Endothelial cell of hepatic sinusoid (primary cell): ENCODE data around the gene FAM120A.

ENCODE experiments used
- in situ Hi-C: cut with HindIII; loops from 2 replicates; pipeline ENCODE4 v1.10.0; 2017; ENCODE audit warnings: low sequenced_read_pairs

Gene FAM120A

DNA sequence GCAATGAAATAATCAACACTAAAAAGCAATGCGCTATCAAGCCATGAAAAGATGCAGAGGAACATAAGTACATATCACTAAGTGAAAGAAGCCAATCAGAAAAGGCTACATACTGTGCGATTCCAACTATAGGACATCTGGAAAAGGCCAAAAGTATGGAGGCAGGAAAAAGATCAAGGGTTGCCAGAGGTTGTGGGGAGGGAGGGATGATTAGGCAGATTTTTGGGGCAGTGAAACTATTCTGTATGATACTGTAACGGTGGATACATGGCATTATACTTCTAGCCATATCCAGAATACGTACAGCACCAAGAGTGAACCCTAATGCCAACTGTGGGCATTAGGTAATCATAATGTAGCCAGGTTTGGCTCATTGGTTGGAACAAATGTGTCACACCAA, 51.9 kb downstream of the FAM120A start:
- in situ Hi-C loops: no loop called here

DNA sequence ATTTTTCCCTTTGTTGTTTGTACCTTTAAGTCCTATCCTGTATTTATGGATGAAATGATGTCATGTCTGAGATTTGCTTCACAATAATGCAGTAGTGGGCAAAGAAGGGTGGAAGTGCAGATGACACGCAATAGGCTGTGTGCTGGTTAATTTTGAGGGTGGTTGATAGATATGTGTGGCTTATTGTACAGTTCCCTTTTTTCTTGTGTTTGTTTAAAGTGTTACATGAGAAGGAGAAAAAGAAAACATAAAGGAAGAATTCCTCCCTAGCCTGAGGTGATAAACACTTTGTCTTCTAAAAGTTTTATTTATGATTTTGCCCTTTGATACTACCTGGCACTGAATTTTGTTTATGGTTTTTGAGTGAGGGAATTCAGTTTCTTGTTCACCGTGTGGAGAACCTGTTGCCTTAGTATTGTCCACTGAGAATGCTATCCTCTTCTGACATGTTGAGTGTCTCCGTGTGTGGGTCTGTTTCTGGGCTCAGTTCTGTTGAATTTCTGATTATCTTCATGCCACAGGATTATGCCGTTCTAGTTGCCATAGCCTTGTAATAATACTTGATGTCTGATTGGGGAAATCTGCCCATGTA, 54.2 kb downstream of the FAM120A start:
- in situ Hi-C loops: no loop called here

DNA sequence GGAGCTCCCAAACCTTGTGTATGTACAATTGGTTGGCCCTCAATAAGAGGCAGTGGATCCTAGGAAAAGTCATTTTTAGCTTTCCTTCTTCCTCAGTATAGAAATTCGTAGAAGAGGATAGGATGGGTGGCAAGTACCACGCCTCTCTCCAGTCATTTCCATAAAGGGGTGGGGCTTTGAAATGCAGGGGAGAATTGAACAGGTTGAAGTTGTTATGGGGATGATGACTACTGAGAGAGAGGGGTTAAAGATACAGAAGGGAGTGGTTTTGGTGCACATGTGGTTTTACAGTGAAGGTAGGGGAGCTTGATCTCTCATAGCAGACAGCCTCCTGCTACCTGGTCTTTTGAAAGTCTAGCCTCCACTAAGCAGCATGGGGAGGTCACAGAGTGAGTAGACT, 56.3 kb downstream of the FAM120A start:
- in situ Hi-C loops: no loop called here

DNA sequence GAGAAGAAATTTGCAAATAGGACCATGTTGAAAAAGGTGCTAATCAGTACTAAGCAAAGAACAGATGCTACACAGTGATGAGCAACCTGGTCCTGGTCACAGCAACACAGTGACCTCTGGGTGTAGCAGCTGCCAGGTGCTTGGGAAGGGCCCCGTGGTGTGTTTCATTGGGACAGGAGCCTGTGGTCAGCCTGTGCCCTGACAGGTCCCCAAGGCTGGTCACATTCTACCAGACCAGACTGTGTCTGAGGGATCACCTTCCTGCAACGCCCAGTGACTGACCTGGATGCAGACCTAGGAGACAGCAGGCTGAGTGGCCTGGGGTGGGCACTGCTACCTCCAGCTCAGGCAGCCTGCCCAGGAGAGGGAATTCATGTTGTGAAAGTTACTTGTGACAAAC, 56.7 kb downstream of the FAM120A start:
- in situ Hi-C loops: no loop called here

DNA sequence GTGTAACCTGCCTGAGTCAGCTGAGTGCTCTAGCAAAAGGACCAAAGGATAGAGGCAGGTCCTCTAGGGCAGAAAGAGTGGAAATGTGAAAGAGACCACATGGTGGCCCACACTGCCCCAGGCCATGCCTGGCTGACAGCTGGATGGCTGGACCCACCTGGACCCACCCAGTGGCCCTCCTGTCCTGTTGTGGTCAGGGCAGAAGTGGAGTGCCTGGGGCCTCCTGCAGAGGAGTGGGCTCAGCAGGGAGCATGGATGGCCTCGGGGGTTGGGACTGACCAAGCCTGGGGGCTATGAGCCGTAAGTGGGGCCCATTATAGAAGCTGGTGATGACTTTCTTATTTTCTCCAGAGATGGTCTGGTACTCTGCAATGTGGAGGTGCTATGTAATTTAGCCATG, 57.6 kb downstream of the FAM120A start:
- in situ Hi-C loops: no loop called here

DNA sequence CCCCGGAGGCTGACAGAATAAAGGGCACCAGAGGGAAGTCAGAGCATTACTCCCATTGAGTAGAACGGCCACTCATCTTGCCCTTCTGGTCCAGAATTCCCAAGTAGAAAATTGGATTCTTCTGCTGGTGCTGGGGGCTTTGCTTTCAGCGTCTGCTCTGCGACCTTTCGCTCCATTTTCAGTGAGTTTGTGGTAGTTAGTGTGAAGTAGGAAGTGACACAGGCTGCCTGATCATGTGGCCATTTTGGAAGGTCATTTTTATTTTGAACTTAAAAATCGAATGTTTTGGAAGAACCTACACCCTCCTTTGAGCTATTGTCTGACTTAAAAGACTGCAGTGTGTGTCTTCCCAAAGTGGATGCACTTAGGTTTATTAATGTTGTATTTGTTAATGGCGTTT, 58.6 kb downstream of the FAM120A start:
- in situ Hi-C loops: loop anchor here (10.0 kb wide), 1 partner anchor 55 kb away; no protein-coding TSS in a partner anchor

DNA sequence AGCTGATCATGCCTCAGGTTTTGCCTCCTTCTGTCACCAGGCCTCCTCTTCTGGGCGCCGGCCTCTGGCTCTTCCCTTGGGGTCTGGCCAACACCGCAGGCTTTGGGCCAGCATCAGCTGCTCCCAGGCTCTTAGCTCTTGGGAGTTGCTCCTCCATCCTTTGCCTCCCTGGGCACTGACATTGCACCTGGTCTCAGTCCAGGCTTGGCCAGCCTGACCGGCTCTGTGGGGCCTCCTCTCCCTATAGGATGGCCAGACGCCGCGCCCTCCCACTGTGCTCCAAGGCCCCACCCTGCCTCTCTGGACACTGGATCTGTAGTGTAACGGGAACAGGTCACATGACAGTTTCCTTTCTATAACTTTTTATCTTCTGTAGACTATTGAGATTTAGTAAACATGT, 59.7 kb downstream of the FAM120A start:
- in situ Hi-C loops: loop anchor here (10.0 kb wide), 1 partner anchor 54 kb away; no protein-coding TSS in a partner anchor

DNA sequence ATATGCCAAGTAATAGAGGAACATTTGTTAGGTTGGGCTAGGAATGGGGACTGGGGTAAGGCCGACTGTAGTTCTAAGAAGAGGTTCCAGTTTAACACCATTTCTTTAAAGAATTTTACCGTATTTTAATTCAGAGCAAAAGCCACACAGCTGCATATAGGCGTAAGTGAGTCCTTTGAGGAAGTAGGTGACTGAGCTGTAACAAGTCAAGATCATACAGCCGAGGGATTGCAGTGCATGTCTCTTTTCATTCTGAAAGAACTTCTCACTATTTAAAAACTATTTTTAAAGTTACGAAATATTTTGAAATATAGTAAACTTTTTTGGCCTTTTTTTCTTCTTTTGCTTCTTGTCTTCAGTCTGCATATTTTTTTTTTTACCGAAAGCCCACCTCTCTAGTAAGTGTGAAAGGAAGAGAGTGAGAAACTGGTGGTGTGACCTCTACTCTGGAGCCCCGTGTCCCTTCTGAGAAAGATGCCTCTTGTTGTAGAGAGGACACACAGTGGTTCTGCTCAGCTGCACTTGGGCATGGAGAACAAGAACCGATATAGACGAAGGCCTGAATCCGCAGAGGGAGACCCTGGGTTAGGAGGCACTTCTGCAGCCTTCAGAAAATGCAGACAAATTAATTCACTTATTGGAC, 60.8 kb downstream of the FAM120A start:
- in situ Hi-C loops: loop anchor here (10.0 kb wide), 1 partner anchor 53 kb away; no protein-coding TSS in a partner anchor

DNA sequence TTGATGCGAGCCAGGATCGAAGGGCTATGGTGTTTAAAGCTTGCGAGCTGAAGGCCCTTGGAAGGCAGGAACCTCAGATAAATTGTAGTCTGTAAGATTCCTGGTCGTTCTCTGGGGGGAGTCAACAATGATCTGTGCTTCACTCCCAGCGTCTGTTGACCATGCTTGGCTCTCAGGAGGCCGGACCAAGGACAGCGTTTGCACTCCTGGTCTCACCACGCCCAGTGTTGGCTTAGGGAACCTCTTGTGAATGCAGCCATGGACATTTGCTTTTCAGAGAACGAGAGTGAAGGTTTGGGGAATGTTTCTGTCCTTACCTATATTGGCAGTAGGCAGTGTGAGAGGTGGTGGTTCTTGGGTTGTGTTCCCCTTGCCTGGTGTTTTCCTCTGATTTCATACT, 62.1 kb downstream of the FAM120A start:
- in situ Hi-C loops: loop anchor here (10.0 kb wide), 1 partner anchor 51 kb away; no protein-coding TSS in a partner anchor

DNA sequence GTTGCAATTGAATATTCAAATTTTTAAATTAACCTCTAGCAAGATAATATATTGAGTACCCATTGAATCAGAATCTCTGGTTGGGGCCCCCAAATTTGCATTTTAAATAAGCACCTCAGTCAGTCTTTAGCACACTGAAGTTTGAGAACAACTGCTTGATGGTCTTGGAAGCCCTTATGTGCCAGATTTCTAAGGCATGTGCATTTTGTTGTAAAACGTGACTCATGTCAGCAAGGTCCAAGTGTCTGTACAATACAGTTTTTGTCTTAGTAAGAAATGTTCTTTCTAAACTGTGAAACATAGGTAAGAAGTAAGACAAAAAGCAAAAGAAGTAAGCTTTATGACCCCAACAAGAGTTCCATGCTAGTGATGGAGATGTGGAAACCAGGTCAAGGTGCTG, 65.8 kb downstream of the FAM120A start:
- in situ Hi-C loops: loop anchor here (10.0 kb wide), 1 partner anchor 47 kb away; no protein-coding TSS in a partner anchor

DNA sequence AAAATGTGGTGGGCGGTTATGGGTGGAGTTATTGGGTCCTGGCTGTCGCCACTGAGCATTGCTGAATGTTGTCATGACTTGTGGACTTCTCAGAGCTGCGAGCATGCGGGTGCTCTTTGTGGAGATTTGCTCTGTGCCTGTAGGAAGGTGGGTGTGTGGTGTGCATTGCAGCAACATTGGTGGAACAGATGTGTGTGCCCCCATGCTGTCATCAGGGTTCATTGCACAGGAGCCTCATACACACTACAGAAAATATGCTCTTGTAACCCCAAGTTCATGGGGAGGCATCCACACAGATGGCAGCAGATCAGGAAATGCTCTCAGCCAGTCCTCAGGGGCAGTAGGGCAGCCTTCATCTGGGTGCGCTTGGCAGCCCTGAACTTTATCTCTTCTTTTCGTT, 69.0 kb downstream of the FAM120A start:
- in situ Hi-C loops: no loop called here

DNA sequence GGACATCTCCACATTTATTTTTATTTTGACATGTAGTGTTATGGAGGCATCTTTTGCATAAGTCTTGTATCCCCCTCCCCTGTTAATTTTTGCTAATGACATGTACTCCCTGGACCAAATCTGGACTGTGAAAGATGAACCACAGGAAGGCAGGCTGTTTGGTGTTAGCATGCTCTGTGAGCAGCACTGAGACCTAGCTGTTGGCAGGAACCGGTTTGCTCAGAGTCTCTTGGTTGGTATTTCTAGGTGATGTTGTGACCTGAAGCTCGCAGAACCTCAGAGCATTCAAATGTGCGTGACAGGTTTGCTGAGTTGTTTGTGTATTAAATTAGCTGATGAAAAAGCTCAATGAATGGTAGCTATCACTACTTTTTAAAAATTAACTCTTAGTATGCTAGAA, 71.3 kb downstream of the FAM120A start:
- in situ Hi-C loops: no loop called here

DNA sequence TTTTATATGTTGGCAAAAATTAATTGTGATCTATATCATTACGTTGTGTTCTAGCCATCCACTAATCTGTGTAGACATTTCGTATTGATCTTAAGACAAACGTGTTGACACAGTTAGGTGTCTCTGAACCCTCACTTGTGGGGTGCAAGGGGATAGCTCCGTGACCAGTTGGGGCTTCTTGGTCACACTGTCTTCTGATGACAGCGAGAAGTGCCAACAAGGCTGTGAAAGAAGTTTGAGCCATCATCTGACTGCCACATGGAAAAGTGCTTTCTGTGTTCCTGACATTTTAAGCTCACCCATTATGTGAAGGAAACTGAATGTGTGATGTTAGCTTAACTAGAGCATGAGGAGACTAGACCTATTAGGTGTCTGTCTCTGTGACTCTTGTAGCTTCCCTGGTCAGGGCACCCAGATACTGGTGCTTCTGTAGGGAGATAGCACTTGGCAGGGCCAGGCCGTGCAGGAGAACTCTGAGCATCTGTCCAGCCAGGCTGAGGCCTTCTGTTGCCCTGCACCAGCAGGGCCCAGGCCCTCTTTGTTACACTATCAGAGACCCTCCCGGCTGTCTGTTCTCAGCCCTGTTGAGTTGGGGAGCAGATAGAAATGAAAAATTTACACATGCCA, 72.1 kb downstream of the FAM120A start:
- in situ Hi-C loops: no loop called here

DNA sequence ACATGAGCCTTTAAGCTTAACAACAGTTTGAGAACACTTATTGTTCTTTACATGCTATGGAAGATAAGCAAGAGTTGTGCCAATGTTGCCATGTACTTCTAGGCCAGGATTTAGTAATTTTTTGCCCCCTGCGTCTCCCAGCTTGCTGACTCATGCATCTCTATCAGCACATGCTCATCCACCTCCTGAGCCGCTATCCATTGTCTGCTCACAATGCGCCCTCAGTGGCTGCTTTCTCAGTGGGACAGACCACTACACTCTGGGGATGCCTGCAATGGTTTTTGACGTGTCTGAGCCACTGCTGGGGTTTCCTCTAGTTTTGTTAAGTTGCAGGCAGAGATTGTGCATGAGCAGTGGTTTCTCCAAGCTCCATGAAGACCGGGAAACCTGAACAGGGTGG, 74.0 kb downstream of the FAM120A start:
- in situ Hi-C loops: no loop called here

DNA sequence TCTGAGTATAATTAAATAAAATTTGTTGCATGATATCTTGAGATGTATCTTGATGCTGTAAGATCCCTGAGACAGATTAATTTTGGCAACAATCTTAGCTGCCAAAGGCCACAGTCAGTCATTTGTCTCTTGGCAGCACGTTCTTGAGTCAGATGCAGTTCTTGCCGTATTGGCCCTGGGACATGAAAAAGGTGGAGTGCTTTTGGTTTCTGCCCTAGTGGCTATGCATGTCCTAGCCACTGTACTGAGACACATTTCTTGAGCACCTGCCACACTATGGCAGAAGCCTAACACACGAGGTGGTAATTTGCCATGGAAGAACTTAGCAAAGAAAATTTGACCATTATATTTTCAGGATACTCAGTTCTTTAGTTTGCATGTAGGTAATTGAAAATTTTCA, 79.9 kb downstream of the FAM120A start:
- in situ Hi-C loops: no loop called here

DNA sequence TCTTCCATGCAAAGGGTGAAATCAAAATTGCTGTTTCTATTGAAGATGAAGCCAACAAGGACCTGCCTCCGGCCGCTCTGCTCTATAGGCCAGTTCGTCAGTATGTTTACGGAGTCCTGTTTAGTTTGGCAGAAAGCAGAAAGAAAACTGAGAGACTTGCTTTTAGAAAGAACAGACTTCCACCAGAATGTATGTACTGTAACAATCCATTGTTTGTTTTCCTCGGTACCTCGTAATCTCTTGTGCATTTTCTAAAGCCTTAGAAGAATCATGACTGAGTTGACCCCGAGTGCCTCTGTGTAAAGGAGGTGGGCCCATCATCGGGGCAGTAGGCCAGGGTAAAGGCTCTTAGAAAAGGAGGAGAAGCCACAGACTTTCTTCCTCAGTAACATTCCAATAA, 80.7 kb downstream of the FAM120A start:
- in situ Hi-C loops: no loop called here

DNA sequence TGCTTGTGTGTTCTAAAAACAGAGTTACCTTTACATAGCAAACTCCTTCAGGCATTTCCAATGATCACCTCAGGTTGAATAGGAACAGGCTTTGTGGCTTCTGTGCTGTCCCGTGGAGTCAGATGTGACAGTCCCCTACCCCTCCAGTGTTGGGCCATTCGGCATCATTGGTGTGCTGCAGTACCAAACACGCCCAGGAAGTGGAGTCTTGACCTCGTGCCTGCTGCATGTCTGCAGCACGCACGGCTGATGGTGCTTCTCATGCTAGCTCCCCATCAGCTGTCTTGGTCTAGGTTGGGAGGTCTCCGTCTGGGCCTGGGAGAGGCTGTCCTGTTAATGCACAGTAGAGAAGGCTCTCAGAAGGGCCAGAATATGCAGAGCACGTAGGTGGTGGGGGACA, 82.4 kb downstream of the FAM120A start:
- in situ Hi-C loops: no loop called here

DNA sequence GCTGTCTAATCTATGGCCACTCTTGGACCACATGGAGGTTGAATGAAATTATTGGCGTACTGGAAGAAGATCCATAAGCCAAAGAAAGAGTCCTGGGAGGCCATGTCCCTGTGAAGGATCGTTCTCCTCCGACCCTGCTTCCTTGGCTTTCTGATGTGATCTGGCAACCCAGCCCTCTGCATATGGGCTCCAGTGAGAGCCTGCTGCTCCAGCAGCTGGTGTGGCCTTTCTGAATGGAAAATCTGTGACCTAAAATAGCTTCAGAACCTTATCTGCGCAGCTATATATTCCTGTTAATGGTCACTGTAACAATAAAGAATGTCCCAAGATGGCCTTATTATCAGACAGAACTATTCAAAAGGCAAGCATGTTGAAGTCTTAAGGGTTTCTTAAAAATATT, 84.7 kb downstream of the FAM120A start:
- in situ Hi-C loops: no loop called here

DNA sequence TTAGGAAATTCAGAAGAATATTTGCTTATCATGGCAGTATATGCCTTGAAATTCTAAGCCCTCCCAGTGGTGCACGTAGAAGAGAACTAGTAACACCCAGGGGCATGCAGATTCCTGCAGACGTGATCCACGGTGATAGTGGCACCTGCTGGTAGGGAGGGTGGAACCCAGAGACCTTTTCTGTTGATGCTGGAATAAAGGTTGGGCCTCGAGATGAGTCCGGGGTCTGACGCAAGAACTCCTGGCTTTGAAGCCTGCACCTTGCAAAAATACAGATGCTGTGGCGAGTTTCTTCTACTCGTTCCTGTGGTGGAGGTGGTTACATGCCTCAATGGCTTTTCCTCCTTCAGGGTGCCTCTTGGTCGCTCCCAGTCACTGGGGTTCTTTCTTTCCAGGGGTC, 85.4 kb downstream of the FAM120A start:
- in situ Hi-C loops: no loop called here

DNA sequence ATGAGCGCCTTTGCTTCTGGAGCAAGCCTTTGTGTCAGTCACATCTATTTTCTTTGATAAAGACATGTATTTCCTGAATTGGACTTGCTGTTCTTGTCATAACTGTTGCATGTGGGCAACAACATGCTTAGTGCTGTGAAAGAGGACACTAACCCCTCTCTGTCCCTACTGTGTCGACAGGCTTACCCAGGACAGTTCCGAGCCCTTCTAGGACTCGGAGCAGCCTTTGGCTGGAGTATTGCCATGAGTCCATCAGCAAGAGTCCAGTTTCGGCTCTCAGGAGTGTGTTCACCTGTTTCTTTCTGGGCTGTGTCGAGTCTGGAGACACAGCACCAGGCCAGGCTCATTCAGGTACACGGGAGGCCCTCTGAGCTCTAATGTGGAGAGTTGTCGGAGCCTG, 88.8 kb downstream of the FAM120A start:
- in situ Hi-C loops: no loop called here

DNA sequence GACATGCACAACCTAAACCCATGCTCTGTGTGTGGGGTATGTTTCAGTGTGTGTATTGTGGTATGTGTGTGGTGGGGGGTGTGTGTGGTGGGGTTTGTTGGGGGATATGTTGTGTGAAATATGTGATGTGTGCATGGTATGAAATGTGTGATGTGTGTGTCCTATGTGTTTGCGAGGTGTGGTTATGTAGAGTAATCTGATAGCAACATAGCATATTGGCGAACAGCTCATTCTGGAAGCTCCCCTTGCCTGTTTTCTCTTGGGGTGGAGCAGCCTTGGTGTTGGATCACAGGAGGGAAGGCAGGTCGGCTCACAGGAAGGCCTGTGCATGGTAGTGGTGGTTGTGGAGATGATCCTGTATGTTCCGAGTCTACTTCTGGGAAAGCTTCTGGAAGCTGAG, 89.5 kb downstream of the FAM120A start:
- in situ Hi-C loops: no loop called here
